Ramos (cell line): ENCODE data around the gene RASL12.
"Not testable (repeated sequence)": the region's sequence is repeated elsewhere in the genome, so short reads cannot be mapped to it uniquely, and the experiment has no call there.

Experiments
- in situ Hi-C: fragments of 300-500 bp; cut with MboI; formaldehyde crosslinking; loops from one replicate; pipeline ENCODE4 v1.14.3; 2022; ENCODE audit warnings: low sequenced_read_pairs; ENCODE audit not compliant: unreplicated experiment

The RASL12 gene

GRCh38 chr15:65067645-65068402, at the start of gene RASL12:
Gene RASL12 (minus strand): TSS chr15:65067991. CDS start chr15:65067835, 156 bp downstream.
- in situ Hi-C loops, result no loop called here

GRCh38 chr15:65115542-65115941, 47.8 kb upstream of the RASL12 start:
- in situ Hi-C loops, result no loop called here

- in situ Hi-C loops, result no loop called here
Observed at GRCh38 chr15:65115086-65115485, 47.3 kb upstream of the RASL12 start, which contains the start of gene UBAP1L. Gene UBAP1L (minus strand): TSS chr15:65115200. CDS start chr15:65106215, 8,985 bp downstream.

GRCh38 chr15:65110676-65111292, 43.0 kb upstream of the RASL12 start:
- in situ Hi-C loops, result no loop called here

GRCh38 chr15:65106011-65106590, 38.3 kb upstream of the RASL12 start:
- in situ Hi-C loops, result no loop called here

- in situ Hi-C loops, result no loop called here
Observed at GRCh38 chr15:65105038-65105437, 37.2 kb upstream of the RASL12 start.

GRCh38 chr15:65102912-65103311, 35.1 kb upstream of the RASL12 start:
- in situ Hi-C loops, result no loop called here

GRCh38 chr15:65101891-65102708, 34.3 kb upstream of the RASL12 start:
- in situ Hi-C loops, result no loop called here

- in situ Hi-C loops, result no loop called here
Observed at GRCh38 chr15:65101411-65101890, 33.7 kb upstream of the RASL12 start.

- in situ Hi-C loops, result no loop called here
Observed at GRCh38 chr15:65100442-65100841, 32.7 kb upstream of the RASL12 start.

- in situ Hi-C loops, result not testable (repeated sequence)
Observed at GRCh38 chr15:65099801-65100200, 32.0 kb upstream of the RASL12 start.

GRCh38 chr15:65099336-65099735, 31.5 kb upstream of the RASL12 start:
- in situ Hi-C loops, result no loop called here

- in situ Hi-C loops, result no loop called here
Observed at GRCh38 chr15:65097651-65098263, 30.0 kb upstream of the RASL12 start.

GRCh38 chr15:65096481-65097385, 28.9 kb upstream of the RASL12 start:
- in situ Hi-C loops, result no loop called here

- in situ Hi-C loops, result no loop called here
Observed at GRCh38 chr15:65095747-65096104, 27.9 kb upstream of the RASL12 start.

GRCh38 chr15:65095011-65095746, 27.4 kb upstream of the RASL12 start:
- in situ Hi-C loops, result no loop called here

GRCh38 chr15:65094294-65094995, 26.7 kb upstream of the RASL12 start:
- in situ Hi-C loops, result no loop called here

- in situ Hi-C loops, result not testable (repeated sequence)
Observed at GRCh38 chr15:65093793-65094170, 26.0 kb upstream of the RASL12 start.
